HG03025 (cell line): ENCODE measurements around the gene RASAL2.
"Not testable (repeated sequence)": the region's sequence is repeated elsewhere in the genome, so short reads cannot be mapped to it uniquely, and the experiment has no call there.

Source experiments
- ATAC-seq: cut with Tn5 transposase; IDR thresholded peaks from one replicate; pipeline ENCODE4 v1.9.1; 2021; ENCODE audit warnings: mild to moderate bottlenecking, moderate library complexity; ENCODE audit not compliant: unreplicated experiment, low FRiP score

The RASAL2 gene

DNA sequence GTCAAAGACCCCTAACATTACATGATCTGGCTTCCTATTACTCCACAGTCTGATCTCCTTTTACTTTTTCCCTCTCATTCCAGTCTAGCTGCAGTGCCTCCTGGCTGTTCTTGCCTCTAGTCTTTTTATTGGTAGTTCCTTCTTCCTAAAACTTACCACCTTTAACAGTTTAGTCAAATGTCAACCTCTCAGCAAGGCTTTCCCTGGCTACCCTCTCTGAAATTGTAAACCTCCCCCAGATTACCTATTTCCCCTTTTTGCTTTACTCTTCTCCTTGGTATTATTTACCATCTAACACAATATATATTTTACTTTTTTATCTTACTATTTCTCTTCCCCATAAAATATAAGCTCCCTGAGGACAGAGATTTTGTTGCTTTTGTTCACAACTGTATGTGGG lies 273.2 kb downstream of the RASAL2 start:
- ATAC-seq = no peak

DNA sequence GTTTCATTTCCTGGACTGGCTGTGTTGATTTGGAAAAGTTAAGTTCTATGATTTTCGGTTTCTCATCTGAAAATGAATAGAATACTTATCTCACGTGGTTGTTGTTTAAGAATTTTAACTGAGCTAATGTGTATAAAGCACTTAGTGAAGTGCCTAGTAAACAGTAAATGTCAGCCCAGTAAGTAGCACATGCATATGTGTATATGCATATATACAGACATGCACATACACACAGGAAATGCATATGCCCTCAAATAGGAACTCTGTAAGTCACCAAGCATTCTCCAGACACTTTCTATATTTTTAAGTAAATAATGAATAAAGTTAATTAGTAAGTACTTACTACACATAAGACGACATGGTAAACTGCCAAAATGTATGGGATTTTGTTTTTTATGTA lies 274.3 kb downstream of the RASAL2 start:
- ATAC-seq = no peak

DNA sequence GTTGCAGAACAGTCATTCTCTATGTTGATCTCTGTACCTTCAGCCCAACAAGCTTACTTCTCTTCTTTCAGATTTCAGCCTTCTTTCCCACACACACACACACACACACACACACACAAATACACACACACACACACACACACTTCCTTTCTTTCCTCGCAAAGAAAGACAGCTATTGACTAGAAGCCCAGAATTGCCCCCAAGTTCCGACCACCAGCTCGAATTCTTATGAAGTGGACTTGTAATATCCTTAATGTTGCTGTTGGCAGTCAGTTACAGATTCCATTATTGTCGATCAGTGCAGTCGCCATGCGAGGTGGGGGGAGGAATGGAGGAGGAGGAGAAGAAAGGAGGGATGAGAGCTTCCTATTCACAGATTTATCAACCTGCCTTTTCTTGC lies 277.3 kb downstream of the RASAL2 start:
- ATAC-seq = no peak

DNA sequence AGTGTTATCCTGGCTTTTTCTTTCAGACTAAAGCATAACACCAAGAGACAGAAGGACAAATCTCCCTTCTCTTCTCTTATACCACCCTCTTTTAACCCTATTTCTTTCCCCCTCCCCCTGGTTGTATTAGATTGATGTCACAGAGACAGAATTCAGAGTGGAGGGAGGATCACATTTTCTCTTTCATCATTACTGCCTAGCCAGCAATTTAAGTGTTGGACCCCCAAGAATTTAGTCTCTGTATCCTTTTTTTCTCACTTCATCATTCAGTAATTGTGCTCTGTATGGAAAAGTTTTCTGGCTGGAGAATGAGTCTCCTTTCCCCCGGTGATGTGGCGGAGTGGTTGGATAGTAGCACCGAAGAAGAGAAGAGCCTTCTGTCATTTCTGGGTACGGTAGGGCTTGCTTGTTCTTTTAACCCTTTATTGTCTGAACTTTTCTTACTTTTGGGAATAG lies 278.1 kb downstream of the RASAL2 start:
- ATAC-seq = no peak

DNA sequence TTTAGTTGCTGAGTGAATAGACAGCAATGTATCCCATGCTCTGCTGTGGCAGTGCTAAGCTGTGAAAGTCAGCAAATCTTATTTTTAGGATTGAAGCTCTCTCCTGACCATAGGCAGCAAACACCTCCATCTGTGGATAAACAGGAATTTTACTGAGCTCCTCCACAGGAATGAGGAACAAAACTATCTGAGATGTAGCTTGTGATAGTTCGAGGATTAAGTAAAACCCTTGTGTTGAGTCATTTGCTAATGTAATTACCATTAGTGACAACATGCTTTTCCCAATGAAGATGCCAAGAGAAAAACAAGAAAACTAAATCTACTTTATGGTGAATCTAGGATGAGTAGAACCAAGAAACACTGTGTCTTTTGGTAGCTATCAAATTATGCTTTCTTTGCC lies 280.1 kb downstream of the RASAL2 start:
- no peak for ATAC-seq

DNA sequence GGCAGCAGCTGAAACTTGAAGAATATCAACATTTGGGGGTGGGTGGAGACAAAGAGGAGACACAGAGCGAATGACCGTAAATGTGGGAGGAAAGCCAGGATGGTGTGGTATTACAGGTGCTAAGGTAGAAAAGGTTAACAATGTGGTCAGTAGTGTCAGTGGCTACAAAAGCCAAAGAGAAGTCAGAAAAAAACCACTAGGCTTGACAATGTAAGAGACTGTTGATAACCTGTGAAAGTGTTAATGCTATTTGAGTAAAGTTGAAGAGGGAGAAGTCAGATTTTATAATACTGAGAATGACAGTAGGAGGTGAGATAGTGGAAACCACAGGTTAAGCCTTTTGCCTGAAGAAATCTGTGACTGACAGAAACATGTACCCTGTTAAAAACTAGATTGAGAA lies 282.1 kb downstream of the RASAL2 start:
- no peak for ATAC-seq

DNA sequence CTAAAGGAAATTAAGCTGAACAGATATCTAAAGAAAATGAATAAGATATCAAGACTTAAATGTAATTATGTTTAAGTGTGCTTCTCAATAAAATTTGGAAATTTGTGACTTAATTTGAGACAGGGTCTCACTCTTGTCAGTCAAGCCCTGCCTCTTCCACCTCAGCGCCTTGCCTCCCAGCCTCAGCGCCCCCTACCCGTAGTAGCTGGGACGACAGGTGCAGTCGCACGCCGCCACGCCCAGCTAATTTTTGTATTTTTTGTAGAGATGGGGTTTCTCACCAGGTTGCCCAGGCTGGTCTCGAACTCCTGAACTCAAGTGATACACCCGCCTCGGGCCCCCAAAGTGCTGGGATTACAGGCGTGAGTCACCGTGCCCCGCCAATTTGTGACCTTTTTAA lies 285.9 kb downstream of the RASAL2 start:
- ATAC-seq = no peak

DNA sequence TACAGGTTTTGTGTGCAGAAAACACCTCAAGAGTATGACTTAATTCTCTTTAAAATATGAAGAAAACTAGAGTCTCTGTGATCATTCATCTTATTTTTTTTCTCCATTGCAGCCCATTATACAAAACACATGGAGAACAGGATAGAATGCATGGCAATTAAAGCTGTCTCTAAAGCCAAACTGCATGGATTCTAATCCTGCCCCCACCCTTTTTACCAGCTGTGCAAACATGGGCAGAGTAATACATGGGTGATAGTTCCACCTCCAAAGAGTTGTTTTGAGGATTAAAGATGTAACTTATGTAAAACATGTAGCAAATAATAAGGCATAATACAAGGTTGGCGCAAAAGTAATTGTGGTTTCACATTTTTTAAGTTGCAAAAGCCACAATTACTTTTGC lies 288.5 kb downstream of the RASAL2 start:
- ATAC-seq = no peak

DNA sequence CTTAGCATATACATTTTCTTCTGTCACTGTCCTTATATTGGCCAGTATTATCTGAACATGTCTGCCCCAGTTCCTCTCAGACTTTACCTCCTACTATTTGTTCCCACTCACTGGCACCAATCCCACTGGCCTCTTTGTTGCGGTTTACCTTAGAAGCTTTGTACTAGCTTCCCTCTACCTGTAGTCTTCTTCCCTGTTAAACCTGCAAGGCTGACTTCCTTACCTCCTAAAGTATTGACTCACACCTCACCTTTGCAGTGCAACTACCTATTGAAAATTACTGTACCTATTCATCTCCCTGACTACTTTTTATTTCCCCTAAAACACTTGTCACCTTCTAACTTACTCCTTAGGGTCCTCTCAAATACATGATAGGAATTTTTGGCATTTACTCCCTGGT lies 291.8 kb downstream of the RASAL2 start:
- no peak for ATAC-seq

DNA sequence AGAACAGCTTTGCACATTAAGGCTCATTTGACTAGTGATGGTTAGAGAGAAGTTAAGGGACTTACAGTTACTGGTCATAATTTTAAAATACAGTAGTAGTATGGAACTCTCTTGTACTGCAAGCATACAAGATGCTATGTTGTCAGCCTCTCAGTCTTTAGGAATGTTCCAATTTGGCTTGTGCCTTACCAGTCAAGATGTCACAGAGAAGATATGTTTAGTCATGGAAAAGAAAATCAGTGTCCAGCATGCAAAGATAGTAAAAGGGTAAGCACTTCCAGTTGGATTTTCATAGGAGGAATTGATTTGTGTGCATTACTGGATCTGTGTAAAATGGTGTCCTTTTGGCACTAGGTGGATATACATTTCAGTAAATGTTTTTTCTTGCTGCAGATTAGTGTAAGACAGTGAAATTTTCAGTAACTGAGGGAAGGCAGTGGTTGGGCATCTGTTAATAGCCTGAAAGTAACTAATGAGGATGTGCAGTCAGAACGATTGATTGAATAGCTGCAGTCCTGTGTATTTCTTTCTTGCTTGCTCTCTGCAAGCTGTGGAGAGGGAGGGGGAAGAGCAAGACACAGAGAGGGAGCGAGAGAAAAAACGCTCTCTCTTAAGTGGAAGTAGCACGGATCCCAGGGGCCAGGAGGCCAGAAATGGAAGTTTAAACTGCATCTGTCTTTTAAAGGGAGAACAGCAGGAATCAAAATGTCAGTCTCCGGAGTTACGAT lies 294.7 kb downstream of the RASAL2 start:
- no peak for ATAC-seq

DNA sequence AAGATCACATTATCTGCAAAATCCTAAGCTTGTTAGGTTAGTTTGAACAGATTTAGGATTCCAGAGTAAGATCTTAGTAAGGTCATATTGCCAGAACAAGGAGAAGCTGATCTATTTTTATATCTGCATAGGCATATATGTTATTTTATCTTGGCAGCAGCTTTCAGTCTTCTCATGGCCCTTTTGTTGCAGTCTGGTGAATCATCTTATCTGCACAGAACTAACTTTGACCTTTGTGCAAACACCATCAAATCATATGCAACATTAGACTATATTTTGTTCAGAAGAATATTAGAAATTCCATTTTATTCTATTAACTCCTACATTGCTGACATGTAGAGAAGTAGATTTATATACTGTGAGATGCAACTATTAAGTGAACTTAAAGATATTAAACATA lies 295.5 kb downstream of the RASAL2 start:
- ATAC-seq = no peak

DNA sequence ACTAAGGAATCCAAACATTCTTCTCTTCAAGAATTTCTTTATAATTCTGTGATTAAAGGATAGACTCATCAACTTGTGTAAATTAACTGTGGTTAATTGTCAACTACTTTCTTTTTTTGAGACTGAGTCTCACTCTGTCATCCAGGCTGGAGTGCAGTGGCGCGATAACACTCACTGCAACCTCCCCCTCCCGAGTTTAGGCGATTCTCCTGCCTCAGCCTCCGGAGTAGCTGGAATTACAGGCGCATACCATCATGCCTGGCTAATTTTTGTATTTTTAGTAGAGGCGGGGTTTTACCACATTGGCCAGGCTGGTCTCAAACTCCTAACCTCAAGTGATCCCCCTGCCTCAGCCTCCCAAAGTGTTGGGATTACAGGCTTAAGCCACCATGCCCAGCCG lies 296.4 kb downstream of the RASAL2 start:
- not testable (repeated sequence) for ATAC-seq

DNA sequence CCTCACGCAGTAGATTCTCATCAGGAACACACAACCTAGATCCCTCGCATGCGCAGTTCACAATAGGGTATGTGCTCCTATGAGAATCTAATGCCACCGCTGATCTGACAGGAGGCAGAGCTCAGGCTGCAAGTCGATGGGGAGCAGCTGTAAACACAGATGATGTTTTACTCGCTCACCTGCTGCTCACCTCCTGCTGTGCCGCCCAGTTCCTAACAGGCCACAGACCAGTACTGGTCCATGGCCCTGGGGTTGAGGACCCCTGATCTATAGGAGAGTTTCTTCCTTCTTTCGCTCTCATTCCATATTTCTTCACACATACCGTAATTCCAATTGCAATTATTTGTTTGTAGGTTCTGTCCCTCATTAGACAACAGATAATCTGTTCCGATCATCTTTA lies 299.5 kb downstream of the RASAL2 start:
- no peak for ATAC-seq

DNA sequence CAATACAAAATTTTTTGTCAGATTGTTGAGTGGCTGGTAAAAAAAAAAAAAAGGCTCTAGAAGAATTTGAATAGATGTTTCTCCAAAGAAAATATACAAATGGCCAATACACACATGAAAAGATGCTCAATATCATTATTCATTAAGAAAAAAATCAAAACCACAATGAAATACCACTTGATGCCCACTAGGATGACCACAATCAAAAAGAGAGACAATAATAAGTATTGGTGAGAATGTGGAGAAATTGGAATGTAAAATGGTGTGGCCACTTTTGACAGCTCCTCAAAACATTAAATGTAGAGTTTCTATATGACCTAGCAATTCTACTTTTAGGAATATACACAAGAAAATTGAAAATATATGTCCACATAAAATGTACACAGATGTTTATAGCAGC lies 302.9 kb downstream of the RASAL2 start:
- ATAC-seq = no peak

DNA sequence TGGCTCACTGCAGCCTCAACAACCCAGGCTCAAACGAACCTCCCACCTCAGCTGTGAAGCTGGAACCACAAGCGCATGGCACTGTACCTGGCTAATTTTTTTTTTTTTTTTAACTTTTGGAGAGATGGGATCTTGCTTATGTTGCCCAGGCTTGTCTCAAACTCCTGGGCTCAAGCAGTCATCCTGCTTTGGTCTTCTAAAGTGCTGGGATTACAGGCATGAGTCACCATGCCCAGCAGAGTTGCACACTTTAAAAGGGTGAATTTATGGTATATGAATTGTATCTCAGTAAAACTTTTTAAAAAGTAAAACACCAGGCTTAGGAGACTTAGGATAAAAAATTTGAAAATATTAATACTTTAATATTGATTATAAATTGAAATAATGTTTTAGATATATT lies 303.8 kb downstream of the RASAL2 start:
- no peak for ATAC-seq

DNA sequence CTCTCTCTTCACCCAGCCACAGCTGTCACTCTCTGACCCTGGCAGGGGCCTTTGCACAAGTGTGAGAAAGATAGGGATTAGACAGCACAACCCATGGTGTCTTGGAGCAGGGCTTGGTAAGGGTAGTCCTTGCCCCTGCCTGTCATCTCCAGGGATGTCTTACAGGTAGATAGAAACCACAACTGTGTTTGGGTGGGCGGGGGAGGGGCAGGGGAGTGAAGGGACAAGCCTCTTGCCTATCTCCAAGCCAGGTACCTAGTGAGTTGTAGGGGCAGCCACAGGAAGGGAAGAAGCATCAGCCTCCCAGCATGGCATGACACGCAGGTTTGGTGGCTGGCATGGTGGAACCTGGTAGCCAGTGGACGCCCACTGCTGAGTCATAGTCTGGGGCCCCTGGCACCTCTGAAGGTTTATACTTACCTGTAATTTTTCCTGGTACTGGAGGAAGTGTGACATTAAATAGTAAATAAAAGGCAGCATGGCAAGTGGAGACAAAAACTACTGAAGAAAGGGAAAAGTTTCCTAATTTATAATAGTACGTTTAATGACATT lies 305.3 kb downstream of the RASAL2 start:
- no peak for ATAC-seq

DNA sequence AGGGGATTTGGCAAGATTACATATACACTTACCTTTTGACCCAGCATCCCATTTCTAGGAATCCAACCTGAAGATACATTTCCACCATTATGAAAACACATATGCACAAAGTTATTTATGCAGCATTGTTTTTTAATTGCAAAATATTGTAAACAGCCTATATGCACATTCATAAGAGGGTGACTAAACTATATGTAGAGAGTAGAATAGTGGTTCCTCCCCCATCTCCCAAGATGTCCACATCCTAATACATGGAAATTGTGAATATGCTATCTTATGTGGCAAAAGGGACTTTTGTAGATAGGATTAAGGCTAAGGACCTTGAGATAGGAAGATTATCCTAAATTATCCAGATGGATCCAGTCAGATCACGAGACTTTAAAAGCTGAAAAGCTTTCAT lies 311.2 kb downstream of the RASAL2 start:
- no peak for ATAC-seq

DNA sequence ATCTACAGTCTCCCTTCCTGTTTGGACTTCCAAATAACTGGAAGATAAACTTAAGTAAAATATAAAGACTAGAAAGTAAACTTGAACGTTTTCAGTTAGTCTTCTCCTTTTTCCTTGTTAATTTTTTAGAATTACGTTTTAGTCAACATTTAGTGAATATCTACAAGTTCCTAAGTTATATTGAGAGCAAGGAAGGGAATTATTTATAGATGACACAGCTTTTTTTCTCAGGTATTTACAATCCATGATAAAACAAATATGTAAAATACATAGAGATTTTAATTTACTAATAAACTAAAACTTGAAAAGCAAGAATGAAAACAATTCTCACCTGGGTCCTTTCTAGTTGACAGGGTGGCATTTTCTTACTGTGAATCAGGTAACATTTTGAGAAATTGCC lies 313.3 kb downstream of the RASAL2 start:
- ATAC-seq = no peak

DNA sequence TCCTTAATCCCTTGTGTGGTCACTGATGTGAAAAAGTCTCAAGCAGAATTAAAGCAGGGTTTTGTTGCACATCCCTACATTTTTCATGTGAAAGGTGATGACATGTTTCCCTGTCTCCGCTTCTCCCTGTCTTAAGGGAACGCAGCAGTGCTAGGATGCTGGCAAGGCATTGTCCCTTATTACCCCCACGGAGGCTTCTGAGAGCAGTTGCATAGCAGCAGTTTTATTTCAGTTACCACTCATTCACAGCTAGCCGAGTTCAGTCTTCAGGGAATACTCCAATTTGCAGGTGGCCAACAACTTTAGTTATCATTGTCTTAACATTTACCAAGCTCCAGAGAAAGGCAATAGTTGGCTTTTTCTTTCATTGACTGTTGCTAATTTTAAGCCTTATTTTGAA lies 313.8 kb downstream of the RASAL2 start:
- no peak for ATAC-seq

DNA sequence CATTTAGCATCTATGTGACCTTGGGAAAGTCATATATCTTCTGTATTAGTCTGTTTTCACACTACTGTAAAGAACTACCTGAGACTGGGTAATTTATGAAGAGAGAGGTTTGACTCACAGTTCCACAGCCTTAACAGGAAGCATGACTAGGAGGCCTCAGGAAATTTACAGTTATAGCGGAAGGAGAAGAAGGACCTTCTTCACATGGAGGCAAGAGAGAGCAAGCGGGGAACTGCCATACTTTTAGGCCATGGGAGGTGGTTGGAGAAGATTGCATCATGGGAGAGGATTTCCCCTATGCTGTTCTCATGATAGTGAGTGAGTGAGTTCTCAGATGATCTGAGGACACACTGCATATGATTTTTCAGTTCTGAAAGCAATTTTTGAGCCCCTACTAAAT lies 315.0 kb downstream of the RASAL2 start:
- no peak for ATAC-seq

DNA sequence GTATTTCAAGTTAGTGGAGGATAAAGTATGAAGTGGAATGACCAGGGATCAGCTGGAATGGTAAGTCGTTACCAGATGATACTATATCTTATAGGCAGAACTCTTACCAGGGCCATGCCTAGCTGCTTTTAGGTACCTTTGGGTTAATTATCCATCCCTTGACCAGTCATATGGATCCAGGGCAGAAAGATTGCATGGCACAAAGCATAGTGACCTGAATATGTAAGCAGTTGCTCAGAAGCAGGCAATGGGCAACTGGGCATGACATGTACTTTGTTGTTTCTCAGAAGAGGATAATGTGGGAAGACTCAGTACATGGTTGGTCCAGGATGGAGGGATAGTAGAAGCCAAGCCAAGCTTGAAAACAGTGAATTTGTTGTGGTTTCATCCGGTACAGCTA lies 315.6 kb downstream of the RASAL2 start:
- no peak for ATAC-seq

DNA sequence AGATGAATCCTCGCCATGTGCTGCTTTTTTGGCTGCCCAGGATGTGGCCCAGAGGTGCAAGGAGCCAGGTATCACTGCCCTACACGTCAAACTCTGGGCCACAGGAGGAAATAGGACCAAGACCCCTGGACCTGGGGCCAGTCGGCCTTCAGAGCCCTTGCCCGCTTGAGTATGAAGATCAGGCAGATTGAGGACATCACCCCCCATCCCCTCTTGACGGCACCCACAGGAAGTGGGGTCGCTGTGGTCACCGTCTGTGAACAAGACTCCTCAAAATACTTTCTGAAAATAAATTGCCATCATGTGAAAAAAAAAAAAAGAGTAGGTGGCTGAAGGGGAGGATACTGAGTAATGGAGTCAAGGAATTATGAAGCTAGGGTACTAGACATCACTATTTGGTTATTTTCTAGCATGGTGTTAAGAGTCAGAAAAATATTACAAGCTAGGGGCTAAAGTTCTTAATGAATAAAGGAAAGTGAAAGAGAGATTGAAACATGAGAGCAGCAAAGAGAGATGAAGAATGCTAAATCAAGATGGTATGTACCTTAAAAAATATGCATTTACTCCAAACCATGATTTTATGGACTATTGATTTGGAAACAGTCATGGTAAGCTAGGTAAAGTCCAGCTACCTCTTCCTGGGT lies 318.0 kb downstream of the RASAL2 start:
- peak; percentile 63 for ATAC-seq
